Tibial nerve (tissue), 4 donors: ENCODE data around the gene MLKL. TPM values are rescaled to one million over a fixed set of nuclear protein-coding genes. Genes with fewer than 3 reads are reported as not detected.

ENCODE experiments used
- DNase-seq, 2 donors: peaks; one replicate each; pipeline ENCODE4 v3.0.0-alpha.2; 2019; ENCODE audit warnings: low spot score in 2 of 2
- H3K27ac ChIP-seq, 4 donors: fragments of 200-600 bp; sonication (generic) in 3 of 4; one replicate each; pipeline ENCODE4 v1.5.1; 2017 to 2019; ENCODE audit warnings: mild to moderate bottlenecking in 1 of 4
- H3K27me3 ChIP-seq, 2 donors: fragments of 200-600 bp; sonication (generic) in 1 of 2; one replicate each; pipeline versions ENCODE4 v1.5.1 to v1.6.0; 2017 to 2019
- H3K36me3 ChIP-seq, 3 donors: fragments of 200-600 bp; sonication (generic); one replicate each; pipeline ENCODE4 v1.5.1; 2018 to 2019
- H3K4me1 ChIP-seq, 4 donors: fragments of 200-600 bp; sonication (generic) in 3 of 4; one replicate each; pipeline ENCODE4 v1.5.1; 2017 to 2019
- H3K4me3 ChIP-seq, 4 donors: fragments of 200-600 bp; sonication (generic) in 3 of 4; one replicate each; pipeline ENCODE4 v1.5.1; 2017 to 2019; ENCODE audit warnings: mild to moderate bottlenecking in 1 of 4, moderate library complexity in 1 of 4
- H3K9me3 ChIP-seq, 4 donors: fragments of 200-600 bp; sonication (generic) in 3 of 4; one replicate each; pipeline ENCODE4 v1.5.1; 2017 to 2019
- CTCF ChIP-seq, 5 experiments: fragments of 200-600 bp in 3 of 5; fragments of 450-650 bp in 2 of 5; sonication (generic) in 3 of 5; IDR thresholded peaks; one replicate each; pipeline ENCODE4 v1.5.1; 2016 to 2019; ENCODE audit warnings: antibody characterized with exemption in 5 of 5, mild to moderate bottlenecking in 3 of 5, moderate library complexity in 2 of 5
- EP300 ChIP-seq, 2 donors: sonication (generic); formaldehyde crosslinking; IDR thresholded peaks; one replicate each; pipeline ENCODE4 v1.6.1; 2017; ENCODE audit warnings: antibody characterized with exemption in 2 of 2, mild to moderate bottlenecking in 1 of 2
- POLR2A ChIP-seq, 2 donors: fragments of 450-650 bp; IDR thresholded peaks; one replicate each; pipeline ENCODE4 v1.6.1; 2017; ENCODE audit warnings: antibody characterized with exemption in 2 of 2, mild to moderate bottlenecking in 2 of 2, moderate library complexity in 2 of 2
- WGBS, 2 donors: methylation state at CpG; one replicate each; pipeline ENCODE4 v1.1.5; 2018; 5-methylcytosine and 5-hydroxymethylcytosine counted together
- total RNA-seq, 4 donors: library from RNA; depleted of rRNA; stranded (reverse); fragments of >200 nt; gene quantifications; one replicate each; pipeline ENCODE4 v1.1.0, GENCODE V29; 2016

The MLKL gene
- total RNA-seq, 4 donors from 2014 or later = 4.8 to 22.8 (median 10.2) TPM

- H3K9me3 ChIP-seq = no peaks in the 10 kb centered on the region
- H3K27ac ChIP-seq = peak overlapping the region in 2 of 4 donors; percentile 48 to 63
- 1% methylated on average over 6 of the region's 6 CpGs for WGBS, 2 donors
- no peaks in the 10 kb centered on the region for H3K36me3 ChIP-seq
- TF ChIP-seq POLR2A (IDR thresholded peaks at IDR 0.05) = no peak
- peak; percentile 42 to 73 for TF ChIP-seq EP300 (IDR thresholded peaks at IDR 0.05)
- TF ChIP-seq CTCF (IDR thresholded peaks at IDR 0.05) = peak; percentile 91 to 96 (median 93)
- H3K27me3 ChIP-seq = no peaks in the 10 kb centered on the region
- no peak overlapping the region for H3K4me3 ChIP-seq
- DNase-seq = peak; percentile 65 to 86
- H3K4me1 ChIP-seq = peaks cover 0 to 15% (median 0%) of the 10 kb centered on the region in 4 donors
These were observed 8.8 kb upstream of the MLKL start for GRCh38 chr16:74709441-74709877.

- Histone ChIP-seq H3K27ac (peak overlapping the region; percentile 70 to 92 (median 86)), H3K4me1 (peaks cover 0 to 29% (median 12%) of the 10 kb centered on the region in 4 donors), H3K4me3 (peak overlapping the region; percentile 61 to 91 (median 72)), H3K27me3 (no peaks in the 10 kb centered on the region), H3K9me3 (no peaks in the 10 kb centered on the region), H3K36me3 (peaks cover 0 to 4% (median 0%) of the 10 kb centered on the region in 3 donors)
- TF ChIP-seq EP300 (IDR thresholded peaks at IDR 0.05) = no peak
- no peak for TF ChIP-seq POLR2A (IDR thresholded peaks at IDR 0.05)
- TF ChIP-seq CTCF (IDR thresholded peaks at IDR 0.05) = no peak
- 1 to 3% methylated on average over 16 of the region's 16 CpGs for WGBS, 2 donors
- DNase-seq = no peak
These were observed 585 bp downstream of the MLKL start for GRCh38 chr16:74700116-74700437.

DNA sequence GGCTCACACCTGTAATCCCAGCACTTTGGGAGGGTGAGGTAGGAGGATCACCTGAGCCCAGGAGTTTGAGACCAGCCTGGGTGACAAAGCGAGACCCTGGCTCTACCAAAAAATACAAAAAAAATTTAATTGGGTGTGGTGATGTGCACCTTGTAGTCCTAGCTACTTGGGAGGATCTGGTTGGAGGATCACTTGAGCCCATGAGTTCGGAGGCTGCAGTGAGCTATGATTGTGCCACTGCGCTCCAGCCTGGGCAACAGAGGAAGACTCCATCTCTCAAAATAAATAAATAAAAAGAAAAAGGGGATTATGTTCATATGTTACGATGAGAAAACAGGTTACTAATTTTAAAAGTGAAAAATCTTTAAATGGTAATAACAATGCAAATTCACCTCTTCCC lies 996 bp downstream of the MLKL start:
- Histone ChIP-seq H3K27me3 (no peaks in the 10 kb centered on the region), H3K4me1 (peaks cover 0 to 29% (median 12%) of the 10 kb centered on the region in 4 donors), H3K9me3 (no peaks in the 10 kb centered on the region), H3K4me3 (peak overlapping the region; percentile 61 to 91 (median 72)), H3K36me3 (peaks cover 0 to 6% (median 0%) of the 10 kb centered on the region in 3 donors), H3K27ac (peak overlapping the region in 3 of 4 donors; percentile 86 to 92 (median 87))
- TF ChIP-seq POLR2A (IDR thresholded peaks at IDR 0.05) (no peak), CTCF (IDR thresholded peaks at IDR 0.05) (no peak), EP300 (IDR thresholded peaks at IDR 0.05) (no peak)
- WGBS, 2 donors = 80 to 83% methylated on average over 4 of the region's 4 CpGs
- no peak for DNase-seq

- TF ChIP-seq POLR2A (IDR thresholded peaks at IDR 0.05) (no peak), CTCF (IDR thresholded peaks at IDR 0.05) (no peak), EP300 (IDR thresholded peaks at IDR 0.05) (no peak)
- Histone ChIP-seq H3K27ac (peak overlapping the region in 1 of 4 donors; percentile 27), H3K9me3 (no peaks in the 10 kb centered on the region), H3K36me3 (peaks cover 0 to 14% (median 0%) of the 10 kb centered on the region in 3 donors), H3K4me3 (no peak overlapping the region), H3K27me3 (no peaks in the 10 kb centered on the region), H3K4me1 (peaks cover 0 to 29% (median 12%) of the 10 kb centered on the region in 4 donors)
- DNase-seq = no peak
- WGBS, 2 donors = 63 to 65% methylated on average over 4 of the region's 4 CpGs
These were observed 2.4 kb downstream of the MLKL start for GRCh38 chr16:74698222-74698621.

DNA sequence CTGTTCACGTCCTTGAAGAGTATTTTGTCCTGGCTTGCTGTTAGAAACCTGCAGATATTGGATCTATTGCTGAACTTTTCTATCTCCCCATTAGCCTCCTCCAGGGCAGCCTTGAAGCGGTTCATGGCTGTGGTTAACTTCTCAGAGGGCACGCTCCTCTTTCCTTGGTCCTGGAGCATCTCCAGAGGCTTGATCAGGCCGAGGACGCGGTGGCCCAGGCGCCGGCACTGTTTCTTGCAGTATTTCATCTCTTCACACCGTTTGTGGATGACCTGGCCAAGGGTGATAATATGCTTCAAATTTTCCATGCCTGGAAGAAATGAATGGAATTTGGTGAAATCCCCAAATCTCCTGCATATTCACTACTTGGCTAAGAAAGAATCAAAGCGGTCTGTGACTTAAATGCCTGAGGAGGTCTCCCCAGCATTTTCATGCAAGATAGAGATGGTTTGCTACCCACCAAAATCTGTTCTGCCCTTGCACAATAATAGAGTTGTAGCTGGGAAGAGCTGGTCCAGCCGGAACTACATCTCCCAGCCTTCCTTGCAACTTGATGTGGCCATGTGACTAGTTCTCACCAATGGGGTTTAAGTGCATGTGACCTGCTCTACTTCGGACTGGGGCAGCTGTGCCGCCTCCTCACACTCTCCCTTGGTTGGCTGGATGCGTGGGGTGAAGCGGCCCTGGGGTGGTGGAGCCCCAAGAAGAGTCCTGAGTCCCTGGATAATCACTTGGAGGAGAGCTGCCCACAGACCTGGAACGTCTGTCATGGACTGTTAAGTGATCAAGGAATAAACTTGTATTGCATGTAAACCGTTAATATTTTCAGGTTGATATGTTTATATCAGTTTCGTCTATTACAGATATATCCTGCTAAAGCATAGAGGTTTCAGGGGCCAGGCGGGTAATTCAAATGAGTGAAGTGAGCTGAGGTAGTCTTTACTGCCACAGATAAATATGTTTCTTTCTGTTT lies 4.9 kb downstream of the MLKL start:
- DNase-seq = peak; percentile 53 to 94
- Histone ChIP-seq H3K4me1 (peaks cover 0 to 19% (median 8%) of the 10 kb centered on the region in 4 donors), H3K4me3 (peak overlapping the region; percentile 22 to 46 (median 34)), H3K36me3 (peaks cover 0 to 37% (median 0%) of the 10 kb centered on the region in 3 donors), H3K27ac (peak overlapping the region in 3 of 4 donors; percentile 50 to 69 (median 50)), H3K27me3 (no peaks in the 10 kb centered on the region), H3K9me3 (no peaks in the 10 kb centered on the region)
- WGBS, 2 donors = 49 to 52% methylated on average over 19 of the region's 19 CpGs
- TF ChIP-seq POLR2A (IDR thresholded peaks at IDR 0.05) (peak in 1 of 2 donors; percentile 33), CTCF (IDR thresholded peaks at IDR 0.05) (no peak), EP300 (IDR thresholded peaks at IDR 0.05) (peak in 1 of 2 donors; percentile 77)
